ENCODE data around the gene COL26A1. TPM values are rescaled to one million over a fixed set of nuclear protein-coding genes. Genes with fewer than 3 reads are reported as not detected.

Gene COL26A1
- total and polyA plus RNA-seq, 2 of the 4 experiments (the other 2 are of a cell fraction) = not detected

GRCh38 chr7:101516851-101517250 is 154.2 kb downstream of the COL26A1 start:
- no peak overlapping the region for H2BK15ac ChIP-seq (ENCODE audit: low read depth, low read length)
- H3K23ac ChIP-seq (ENCODE audit: low read depth, low read length) = no peak overlapping the region
- H3K36me3 ChIP-seq (ENCODE audit: control insufficient read depth, insufficient read depth, low read length) = no peaks in the 10 kb centered on the region
- no peak overlapping the region for H2AFZ ChIP-seq (replicated peaks; ENCODE audit: low read length, poor library complexity)
- H2BK5ac ChIP-seq (ENCODE audit: low read depth, low read length, poor library complexity, severe bottlenecking) = no peak overlapping the region
- H2BK20ac ChIP-seq (ENCODE audit: low read depth, low read length) = 0 out of 2 replicates have a peak overlapping the region, but pooled peaks have one; percentile 9
- no peak overlapping the region for H4K5ac ChIP-seq (ENCODE audit: low read depth, low read length)
- H3K9me1 ChIP-seq (ENCODE audit: insufficient read depth, low read length) = peaks cover 20% of the 10 kb centered on the region
- intact Hi-C loops (cut with micrococcal nuclease) (no loop called here), in situ Hi-C loops (cut with MboI; ENCODE audit: low sequenced_read_pairs) (no loop called here), dilution Hi-C loops (cut with HindIII; ENCODE audit: low sequenced_read_pairs, unreplicated experiment) (no loop called here)
- no peak overlapping the region for H3K4ac ChIP-seq (ENCODE audit: low read depth, low read length)
- peaks cover 5% of the 10 kb centered on the region; the same call in 1 of the 2 replicates for H3K27me3 ChIP-seq (ENCODE audit: control insufficient read depth, insufficient read depth, low read length)
- DNase-seq (no peak), ATAC-seq (ENCODE audit: low read depth) (no peak)
- H4K20me1 ChIP-seq (ENCODE audit: insufficient read depth, low read length) = no peaks in the 10 kb centered on the region
- POLR2A ChIA-PET (ENCODE audit: unreplicated experiment) = no interaction called here
- H3K4me2 ChIP-seq (ENCODE audit: low read depth, low read length) = no peak overlapping the region
- H4K8ac ChIP-seq (ENCODE audit: low read depth in 2 of 2, low read length in 2 of 2) = no peak overlapping the region
- no peak overlapping the region; the same call in 1 of the 2 replicates for H3K18ac ChIP-seq (ENCODE audit: low read depth, low read length)
- no peak for TF ChIP-seq CHD1 (IDR thresholded peaks at IDR 0.05; ENCODE audit: low read depth, low read length)
- no peak for TF ChIP-seq MAZ (IDR thresholded peaks at IDR 0.05; ENCODE audit: borderline replicate concordance, low read depth, low read length)
- TF ChIP-seq RCOR1 (IDR thresholded peaks at IDR 0.05; ENCODE audit: insufficient replicate concordance, low read length) = no peak
- no peak for TF ChIP-seq CTCF (conservative IDR thresholded peaks at IDR 0.05; ENCODE audit: low read depth, low read length)
- no peak for TF ChIP-seq MXI1 (IDR thresholded peaks at IDR 0.05; ENCODE audit: borderline replicate concordance, low read depth, low read length)
- no peak for TF ChIP-seq RFX5 (IDR thresholded peaks at IDR 0.05; ENCODE audit: low read depth, low read length)
- no peak for TF ChIP-seq POLR2A (IDR thresholded peaks at IDR 0.05; ENCODE audit: low read depth, low read length)
- TF ChIP-seq RAD21 (IDR thresholded peaks at IDR 0.05; ENCODE audit: low read length) = no peak
- TF ChIP-seq ELK1 (IDR thresholded peaks at IDR 0.05; ENCODE audit: borderline replicate concordance, low read depth, low read length) = no peak
- no peak for TF ChIP-seq CEBPB (IDR thresholded peaks at IDR 0.05; ENCODE audit: low read depth, low read length)
- TF ChIP-seq USF2 (IDR thresholded peaks at IDR 0.05; ENCODE audit: low read depth, low read length) = no peak
- no peak for TF ChIP-seq BHLHE40 (IDR thresholded peaks at IDR 0.05; ENCODE audit: low read depth, low read length)
- no peak for TF ChIP-seq FOS (IDR thresholded peaks at IDR 0.05; ENCODE audit: low read depth, low read length)
- no peak for TF ChIP-seq MAFK (IDR thresholded peaks at IDR 0.05; ENCODE audit: low read depth, low read length)
- no peak for TF ChIP-seq SMC3 (IDR thresholded peaks at IDR 0.05; ENCODE audit: low read depth, low read length)
- TF ChIP-seq NFE2L2 (IDR thresholded peaks at IDR 0.05; ENCODE audit: low read depth, low read length) = no peak
- no TSS peak for BruUV-seq (replicated peaks)
- peaks cover 3% of the 10 kb centered on the region for H3K9me3 ChIP-seq (ENCODE audit: control insufficient read depth, insufficient read depth, low read length)
- WGBS, 2 experiments (ENCODE audit: extremely low coverage in 2 of 2, insufficient read length in 1 of 2) = 100% methylated on average over 2 of the region's 9 CpGs; no CpG with 5 or more reads in 1 of the 2 experiments
- no peak overlapping the region for H3K9ac ChIP-seq (ENCODE audit: low read depth, low read length)
- no peak overlapping the region for H3K14ac ChIP-seq (replicated peaks; ENCODE audit: low read depth, low read length)
- no peaks in the 10 kb centered on the region for H3K79me1 ChIP-seq (ENCODE audit: low read depth in 1 of 2, low read length in 2 of 2)
- H2AK9ac ChIP-seq (replicated peaks; ENCODE audit: low read depth, low read length, poor library complexity) = no peak overlapping the region
- no peak overlapping the region for H3K56ac ChIP-seq (ENCODE audit: extremely low read depth, insufficient read depth, low read length)
- H2BK120ac ChIP-seq (ENCODE audit: low read depth, low read length) = peak overlapping the region; percentile 48; the same call in 1 of the 2 replicates
- peak overlapping the region; percentile 66; the same call in 1 of the 2 replicates for H2AK5ac ChIP-seq (ENCODE audit: low read depth, low read length)
- CTCF ChIA-PET = no interaction called here
- H3K4me1 ChIP-seq (ENCODE audit: control insufficient read depth, insufficient read depth, low read length) = peaks cover 25% of the 10 kb centered on the region
- H3K27ac ChIP-seq (ENCODE audit: insufficient read depth, low read length) = no peak overlapping the region
- H3K4me3 ChIP-seq (ENCODE audit: insufficient read depth, low read depth, low read length) = no peak overlapping the region
- H4K91ac ChIP-seq (ENCODE audit: insufficient read depth, low read depth, low read length) = no peak overlapping the region
